DND-41 (cell line): ENCODE results near the gene PRR5.
"Not testable (repeated sequence)": the region's sequence is repeated elsewhere in the genome, so short reads cannot be mapped to it uniquely, and the experiment has no call there.

Experiments used
- ATAC-seq: fragments of 200-7000 bp; cut with Tn5 transposase; 3 replicates; pipeline ENCODE4 v1.9.1; 2021; ENCODE audit warnings: low read depth; ENCODE audit not compliant: insufficient read depth
- DNase-seq: peaks from one replicate; pipeline ENCODE4 v3.0.0-alpha.2; 2020
- H2AFZ ChIP-seq: 2 replicates; pipeline ENCODE4 v1.6.0; 2012; ENCODE audit warnings: low read depth, low read length
- H3K27ac ChIP-seq: 2 replicates; pipeline ENCODE4 v1.5.1; 2012; ENCODE audit warnings: low read length, inconsistent platforms
- H3K27me3 ChIP-seq: fragments of 200-600 bp; sonication (generic); 2 replicates; pipeline ENCODE4 v1.6.0; 2012; ENCODE audit warnings: low read length, mild to moderate bottlenecking, inconsistent platforms; ENCODE audit not compliant: insufficient read depth, poor library complexity
- H3K36me3 ChIP-seq: 2 replicates; pipeline ENCODE4 v1.5.1; 2012; ENCODE audit warnings: low read length, inconsistent platforms; ENCODE audit not compliant: insufficient read depth
- H3K4me1 ChIP-seq: 2 replicates; pipeline ENCODE4 v1.5.1; 2012; ENCODE audit warnings: mild to moderate bottlenecking, low read length; ENCODE audit not compliant: insufficient read depth
- H3K4me2 ChIP-seq: 2 replicates; pipeline ENCODE4 v1.6.0; 2012; ENCODE audit warnings: mild to moderate bottlenecking, moderate library complexity, low read length, inconsistent platforms; ENCODE audit not compliant: insufficient read depth
- H3K4me3 ChIP-seq, 2 experiments: fragments of 200-600 bp in 1 of 2; shearing (Covaris generic) in 1 of 2; 2 replicates each; pipeline ENCODE4 v1.5.1; 2012 to 2016; ENCODE audit warnings: inconsistent platforms in 2 of 2, low read length in 2 of 2, mild to moderate bottlenecking in 2 of 2, low read depth in 1 of 2, moderate library complexity in 1 of 2
- H3K79me2 ChIP-seq: 2 replicates; pipeline ENCODE4 v1.6.0; 2012; ENCODE audit warnings: low read length, inconsistent platforms; ENCODE audit not compliant: insufficient read depth
- H3K9ac ChIP-seq: 2 replicates; pipeline ENCODE4 v1.6.0; 2012; ENCODE audit warnings: low read depth, mild to moderate bottlenecking, inconsistent platforms, low read length, moderate library complexity
- H3K9me3 ChIP-seq: 2 replicates; pipeline ENCODE4 v1.5.1; 2012; ENCODE audit warnings: low read length, moderate library complexity, mild to moderate bottlenecking, inconsistent platforms; ENCODE audit not compliant: insufficient read depth, severe bottlenecking
- H4K20me1 ChIP-seq: 2 replicates; pipeline ENCODE4 v1.6.0; 2012; ENCODE audit warnings: low read length; ENCODE audit not compliant: insufficient read depth
- CTCF ChIP-seq: IDR thresholded peaks from 2 replicates; pipeline ENCODE4 v1.5.1; 2012; ENCODE audit warnings: borderline replicate concordance, low read length, moderate library complexity, mild to moderate bottlenecking; ENCODE audit not compliant: poor library complexity, severe bottlenecking; ENCODE audit errors: extremely low read depth
- EZH2 ChIP-seq: IDR thresholded peaks from 3 replicates; pipeline ENCODE4 v1.6.1; 2012; ENCODE audit warnings: borderline replicate concordance, low read depth, mild to moderate bottlenecking, moderate library complexity, low read length, inconsistent platforms; ENCODE audit not compliant: severe bottlenecking

The PRR5 gene

GRCh38 chr22:44738347-44738715, 36.3 kb downstream of the PRR5 start:
- DNase-seq = no peak
- H3K27ac ChIP-seq = no peak overlapping the region
- no peaks in the 10 kb centered on the region for H3K79me2 ChIP-seq
- H3K27me3 ChIP-seq = no peaks in the 10 kb centered on the region
- H3K4me3 ChIP-seq = no peak overlapping the region
- peaks cover 19% of the 10 kb centered on the region for H4K20me1 ChIP-seq
- no peak overlapping the region for H2AFZ ChIP-seq
- no peak overlapping the region for H3K9ac ChIP-seq
- H3K4me2 ChIP-seq = no peak overlapping the region
- no peaks in the 10 kb centered on the region for H3K4me1 ChIP-seq
- ATAC-seq = no peak
- no peaks in the 10 kb centered on the region for H3K9me3 ChIP-seq
- H3K36me3 ChIP-seq = no peaks in the 10 kb centered on the region
- TF ChIP-seq CTCF (no peak), EZH2 (no peak)

- no peak for ATAC-seq
- Histone ChIP-seq H4K20me1 (peaks cover 19% of the 10 kb centered on the region), H3K36me3 (no peaks in the 10 kb centered on the region), H3K79me2 (no peaks in the 10 kb centered on the region), H3K9me3 (no peaks in the 10 kb centered on the region), H3K4me1 (no peaks in the 10 kb centered on the region), H3K4me3 (no peak overlapping the region), H3K27me3 (no peaks in the 10 kb centered on the region), H2AFZ (no peak overlapping the region), H3K4me2 (no peak overlapping the region), H3K27ac (no peak overlapping the region), H3K9ac (no peak overlapping the region)
- DNase-seq = no peak
- TF ChIP-seq EZH2 = no peak
- no peak for TF ChIP-seq CTCF
Observed at GRCh38 chr22:44739024-44739423, 37.0 kb downstream of the PRR5 start.

- not testable (repeated sequence) for H3K27me3 ChIP-seq, H3K9me3 ChIP-seq, H3K4me3 ChIP-seq, H3K4me2 ChIP-seq, H3K36me3 ChIP-seq, ATAC-seq, H3K9ac ChIP-seq, H3K4me1 ChIP-seq, H2AFZ ChIP-seq, DNase-seq, H3K79me2 ChIP-seq, H3K27ac ChIP-seq
- peaks cover 19% of the 10 kb centered on the region for H4K20me1 ChIP-seq
Observed at GRCh38 chr22:44739666-44740065, 37.7 kb downstream of the PRR5 start.

GRCh38 chr22:44740307-44740706, 38.3 kb downstream of the PRR5 start:
- TF ChIP-seq CTCF (no peak), EZH2 (no peak)
- H3K9me3 ChIP-seq = no peaks in the 10 kb centered on the region
- no peak overlapping the region for H3K9ac ChIP-seq
- no peaks in the 10 kb centered on the region for H3K36me3 ChIP-seq
- no peak overlapping the region for H2AFZ ChIP-seq
- peaks cover 20% of the 10 kb centered on the region for H4K20me1 ChIP-seq
- ATAC-seq = no peak
- H3K4me2 ChIP-seq = no peak overlapping the region
- no peak overlapping the region for H3K27ac ChIP-seq
- no peaks in the 10 kb centered on the region for H3K4me1 ChIP-seq
- H3K79me2 ChIP-seq = no peaks in the 10 kb centered on the region
- H3K27me3 ChIP-seq = no peaks in the 10 kb centered on the region
- no peak for DNase-seq
- H3K4me3 ChIP-seq = no peak overlapping the region
